Hepatocyte (in vitro differentiated cells): Measurements from ENCODE around the gene LRRC4C. TPM values are rescaled to one million over a fixed set of nuclear protein-coding genes. Genes with fewer than 3 reads are reported as not detected.

Experiments used
- DNase-seq: peaks from one replicate; pipeline ENCODE4 v3.0.0-alpha.2; 2016; ENCODE audit warnings: low spot score
- H2AFZ ChIP-seq: fragments of 200-600 bp; sonication (generic); 2 replicates; pipeline ENCODE4 v1.6.0; 2016; ENCODE audit warnings: antibody characterized with exemption, mild to moderate bottlenecking
- H3K27ac ChIP-seq: fragments of 200-600 bp; sonication (generic); 2 replicates; pipeline ENCODE4 v1.5.1; 2016; ENCODE audit warnings: mild to moderate bottlenecking
- H3K27me3 ChIP-seq: fragments of 200-600 bp; sonication (generic); 2 replicates; pipeline ENCODE4 v1.6.1; 2016
- H3K36me3 ChIP-seq: fragments of 200-600 bp; sonication (generic); replicated peaks from 2 replicates; pipeline ENCODE4 v1.5.1; 2016; ENCODE audit warnings: low read depth; ENCODE audit not compliant: insufficient read depth
- H3K4me1 ChIP-seq: fragments of 200-600 bp; sonication (generic); 2 replicates; pipeline ENCODE4 v1.5.1; 2016; ENCODE audit warnings: mild to moderate bottlenecking, moderate library complexity; ENCODE audit not compliant: insufficient read depth
- H3K4me2 ChIP-seq: fragments of 200-600 bp; sonication (generic); 2 replicates; pipeline ENCODE4 v1.6.0; 2016
- H3K4me3 ChIP-seq: fragments of 200-600 bp; sonication (generic); 2 replicates; pipeline ENCODE4 v1.5.1; 2016; ENCODE audit warnings: mild to moderate bottlenecking
- H3K79me2 ChIP-seq: fragments of 200-600 bp; sonication (generic); 2 replicates; pipeline ENCODE4 v1.6.0; 2017; ENCODE audit warnings: mild to moderate bottlenecking
- H3K9me2 ChIP-seq: fragments of 200-600 bp; sonication (generic); replicated peaks from 2 replicates; pipeline ENCODE4 v1.6.0; 2017; ENCODE audit warnings: mild to moderate bottlenecking; ENCODE audit not compliant: insufficient read depth
- H3K9me3 ChIP-seq: fragments of 200-600 bp; sonication (generic); 2 replicates; pipeline ENCODE4 v1.5.1; 2016; ENCODE audit warnings: low read depth, mild to moderate bottlenecking
- H4K20me1 ChIP-seq: fragments of 200-600 bp; sonication (generic); 2 replicates; pipeline ENCODE4 v1.6.0; 2016; ENCODE audit warnings: mild to moderate bottlenecking; ENCODE audit not compliant: insufficient read depth, poor library complexity, severe bottlenecking
- EZH2 ChIP-seq: fragments of 200-600 bp; sonication (generic); IDR thresholded peaks from 2 replicates; pipeline ENCODE4 v1.6.1; 2016; ENCODE audit warnings: antibody characterized with exemption, mild to moderate bottlenecking, borderline replicate concordance
- EZH2phosphoT487 ChIP-seq: fragments of 200-600 bp; sonication (generic); IDR thresholded peaks from one replicate; pipeline ENCODE4 v1.6.1; 2018; ENCODE audit warnings: antibody characterized with exemption, mild to moderate bottlenecking, low read depth, moderate library complexity; ENCODE audit not compliant: unreplicated experiment, severe bottlenecking
- WGBS: methylation state at CpG from one replicate; pipeline ENCODE4 v1.1.6; 2016; ENCODE audit warnings: low lambda C conversion rate; ENCODE audit errors: missing lambda C conversion rate; 5-methylcytosine and 5-hydroxymethylcytosine counted together
- polyA plus RNA-seq: library from polyadenylated mRNA; unstranded; fragments of >200 nt; fragmentation: Nextera tagmentation; extraction: Ambion mirVana; gene quantifications from 2 replicates; pipeline ENCODE4 v1.2.1, GENCODE V29; 2016
- total RNA-seq: library from RNA; depleted of rRNA; stranded (reverse); fragments of >200 nt; gene quantifications from 2 replicates; pipeline ENCODE4 v1.2.3, GENCODE V29; 2014
- TF ChIP-seq, protein P1 (sequence below): fragments of 200-600 bp; sonication (generic); IDR thresholded peaks from 2 replicates; pipeline ENCODE4 v1.5.1; 2016; ENCODE audit warnings: antibody characterized with exemption, mild to moderate bottlenecking; ENCODE audit not compliant: poor library complexity

Gene LRRC4C
- total and polyA plus RNA-seq, 2 experiments from 2014 or later, result 1.1 to 3.1 TPM

DNA sequence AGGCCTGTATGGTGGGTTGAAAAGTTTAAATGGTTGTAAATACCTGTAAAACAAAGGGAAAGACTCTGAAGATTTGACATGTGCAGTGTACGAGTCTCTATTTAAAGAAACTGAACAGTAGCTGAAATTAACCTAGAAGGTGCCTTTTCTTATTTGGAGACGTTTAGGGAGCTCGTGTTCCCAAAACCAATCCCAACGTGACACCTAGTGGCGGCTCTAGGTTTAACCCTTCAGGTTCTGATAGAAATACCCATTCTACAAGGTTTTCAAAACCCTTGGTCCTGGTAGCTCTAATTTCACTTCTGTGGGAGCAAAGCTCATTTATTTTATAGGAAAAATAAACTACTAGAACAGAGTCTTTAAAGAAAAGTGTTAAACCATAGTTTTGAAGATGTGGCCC is 258.3 kb downstream of the LRRC4C start:
- H2AFZ ChIP-seq, result no peak overlapping the region
- 7% methylated on average over 5 of the region's 5 CpGs for WGBS
- no peak overlapping the region for H3K4me3 ChIP-seq
- DNase-seq, result peak; percentile 49
- H4K20me1 ChIP-seq, result no peaks in the 10 kb centered on the region
- no peaks in the 10 kb centered on the region for H3K4me1 ChIP-seq
- no peak overlapping the region for H3K4me2 ChIP-seq
- H3K36me3 ChIP-seq, result no peaks in the 10 kb centered on the region
- no peaks in the 10 kb centered on the region for H3K9me3 ChIP-seq
- H3K27ac ChIP-seq, result no peak overlapping the region
- no peaks in the 10 kb centered on the region for H3K27me3 ChIP-seq
- no peaks in the 10 kb centered on the region for H3K79me2 ChIP-seq
- no peaks in the 10 kb centered on the region for H3K9me2 ChIP-seq
- TF ChIP-seq, protein P1, sequence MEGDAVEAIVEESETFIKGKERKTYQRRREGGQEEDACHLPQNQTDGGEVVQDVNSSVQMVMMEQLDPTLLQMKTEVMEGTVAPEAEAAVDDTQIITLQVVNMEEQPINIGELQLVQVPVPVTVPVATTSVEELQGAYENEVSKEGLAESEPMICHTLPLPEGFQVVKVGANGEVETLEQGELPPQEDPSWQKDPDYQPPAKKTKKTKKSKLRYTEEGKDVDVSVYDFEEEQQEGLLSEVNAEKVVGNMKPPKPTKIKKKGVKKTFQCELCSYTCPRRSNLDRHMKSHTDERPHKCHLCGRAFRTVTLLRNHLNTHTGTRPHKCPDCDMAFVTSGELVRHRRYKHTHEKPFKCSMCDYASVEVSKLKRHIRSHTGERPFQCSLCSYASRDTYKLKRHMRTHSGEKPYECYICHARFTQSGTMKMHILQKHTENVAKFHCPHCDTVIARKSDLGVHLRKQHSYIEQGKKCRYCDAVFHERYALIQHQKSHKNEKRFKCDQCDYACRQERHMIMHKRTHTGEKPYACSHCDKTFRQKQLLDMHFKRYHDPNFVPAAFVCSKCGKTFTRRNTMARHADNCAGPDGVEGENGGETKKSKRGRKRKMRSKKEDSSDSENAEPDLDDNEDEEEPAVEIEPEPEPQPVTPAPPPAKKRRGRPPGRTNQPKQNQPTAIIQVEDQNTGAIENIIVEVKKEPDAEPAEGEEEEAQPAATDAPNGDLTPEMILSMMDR, result peak; percentile 61
- TF ChIP-seq EZH2, result no peak
- no peak for TF ChIP-seq EZH2phosphoT487

DNA sequence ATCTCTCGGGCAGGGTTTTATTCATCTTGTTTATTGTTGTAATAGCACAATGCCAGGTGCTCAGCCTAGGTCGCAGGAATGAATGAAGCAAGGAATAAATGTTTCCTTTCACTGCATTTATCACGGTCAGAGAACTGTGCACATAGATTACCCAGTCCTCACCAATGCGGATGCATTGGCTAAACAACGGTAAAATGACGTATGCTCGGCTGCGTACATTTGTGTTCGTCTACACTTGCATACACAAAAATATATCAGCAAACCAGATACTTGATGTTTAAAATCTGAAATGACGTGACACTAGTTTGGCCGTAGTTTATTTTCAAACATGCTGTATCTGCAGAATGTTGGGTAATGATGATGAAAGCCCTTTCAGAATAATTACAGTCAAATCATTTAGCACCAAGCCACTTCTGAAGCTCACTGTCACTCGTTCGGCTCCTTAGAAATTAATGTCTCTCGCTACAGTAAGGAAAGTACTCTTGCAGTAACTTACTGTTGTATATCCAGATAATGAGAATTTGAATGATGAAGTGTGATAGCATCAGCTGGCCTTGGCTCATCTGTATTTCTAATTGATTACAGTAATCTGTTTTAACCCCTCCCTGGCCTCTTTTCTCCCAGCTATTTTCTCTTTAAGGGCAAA is 268.9 kb downstream of the LRRC4C start:
- 85% methylated on average over 14 of the region's 14 CpGs for WGBS
- Histone ChIP-seq H3K79me2 (no peaks in the 10 kb centered on the region), H3K27ac (no peak overlapping the region), H3K27me3 (no peaks in the 10 kb centered on the region), H3K4me2 (no peak overlapping the region), H3K4me1 (no peaks in the 10 kb centered on the region), H2AFZ (no peak overlapping the region), H3K9me2 (no peaks in the 10 kb centered on the region), H3K36me3 (no peaks in the 10 kb centered on the region), H3K9me3 (no peaks in the 10 kb centered on the region), H4K20me1 (no peaks in the 10 kb centered on the region), H3K4me3 (no peak overlapping the region)
- TF ChIP-seq EZH2phosphoT487 (no peak), EZH2 (no peak)
- TF ChIP-seq, protein P1, result no peak
- DNase-seq, result no peak

DNA sequence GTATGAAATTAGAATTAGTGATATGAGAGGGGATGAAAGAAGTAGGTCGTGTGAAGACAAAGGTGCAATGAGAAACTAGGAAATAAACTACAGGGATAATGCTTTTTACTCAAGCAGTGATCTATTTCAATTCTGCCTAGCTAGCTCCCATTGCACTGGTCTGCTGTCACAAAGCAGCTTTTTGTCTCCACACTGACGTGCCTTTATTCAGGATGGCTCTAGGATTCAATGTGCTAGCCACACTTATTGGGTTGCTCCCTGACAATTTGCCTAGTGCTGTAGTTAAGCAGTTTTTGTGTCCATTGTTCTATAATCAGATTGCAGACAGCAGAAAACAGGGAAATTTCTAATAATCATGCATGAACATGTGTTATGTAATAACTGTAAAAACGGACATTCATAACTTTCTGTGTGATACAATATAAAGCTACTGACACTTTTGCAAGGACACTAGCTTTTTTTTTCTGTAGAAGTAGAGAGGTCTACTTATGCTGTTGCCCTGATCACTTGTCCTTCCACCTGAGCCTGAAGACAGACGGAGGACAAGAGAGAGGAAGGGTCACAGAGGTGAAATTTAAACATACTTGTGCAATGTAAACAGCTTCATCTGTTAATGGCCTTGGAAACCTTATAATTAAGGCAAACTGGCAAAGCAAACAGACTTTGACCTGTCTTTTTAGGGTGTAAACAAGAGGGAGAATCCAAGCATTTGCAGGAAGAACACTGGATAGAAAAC is 269.6 kb downstream of the LRRC4C start:
- TF ChIP-seq EZH2, result no peak
- TF ChIP-seq, protein P1, result no peak
- H3K9me3 ChIP-seq, result no peaks in the 10 kb centered on the region
- no peak overlapping the region for H3K4me3 ChIP-seq
- H4K20me1 ChIP-seq, result no peaks in the 10 kb centered on the region
- 59% methylated on average over 4 of the region's 4 CpGs for WGBS
- H3K36me3 ChIP-seq, result no peaks in the 10 kb centered on the region
- no peak for DNase-seq
- H2AFZ ChIP-seq, result no peak overlapping the region
- H3K79me2 ChIP-seq, result no peaks in the 10 kb centered on the region
- H3K4me1 ChIP-seq, result no peaks in the 10 kb centered on the region
- H3K9me2 ChIP-seq, result no peaks in the 10 kb centered on the region
- no peaks in the 10 kb centered on the region for H3K27me3 ChIP-seq
- no peak overlapping the region for H3K4me2 ChIP-seq
- H3K27ac ChIP-seq, result no peak overlapping the region
